Neural progenitor cell (in vitro differentiated cells): ENCODE results near the gene EPB41. TPM values are rescaled to one million over a fixed set of nuclear protein-coding genes. Genes with fewer than 3 reads are reported as not detected.

Experiments
- DNase-seq: peaks from one replicate; pipeline ENCODE4 v3.0.0-alpha.2; 2016; ENCODE audit warnings: low spot score
- H2AFZ ChIP-seq: fragments of 200-600 bp; sonication (generic); replicated peaks from 2 replicates; pipeline ENCODE4 v1.6.1; 2016; ENCODE audit warnings: antibody characterized with exemption
- H3F3A ChIP-seq: fragments of 200-600 bp; sonication (generic); 2 replicates; pipeline ENCODE4 v1.6.1; 2016; ENCODE audit warnings: antibody characterized with exemption, low read depth
- H3K27ac ChIP-seq: fragments of 200-600 bp; sonication (generic); 2 replicates; pipeline ENCODE4 v1.5.1; 2016; ENCODE audit warnings: mild to moderate bottlenecking
- H3K27me3 ChIP-seq: fragments of 200-600 bp; sonication (generic); 2 replicates; pipeline ENCODE4 v1.6.1; 2016; ENCODE audit warnings: mild to moderate bottlenecking, moderate library complexity
- H3K36me3 ChIP-seq: fragments of 200-600 bp; sonication (generic); 2 replicates; pipeline ENCODE4 v1.5.1; 2016
- H3K4me1 ChIP-seq: fragments of 200-600 bp; sonication (generic); 2 replicates; pipeline ENCODE4 v1.6.1; 2016; ENCODE audit warnings: mixed run types
- H3K4me2 ChIP-seq: fragments of 200-600 bp; sonication (generic); 2 replicates; pipeline ENCODE4 v1.6.1; 2016
- H3K4me3 ChIP-seq: fragments of 200-600 bp; sonication (generic); 2 replicates; pipeline ENCODE4 v1.5.1; 2016
- H3K79me2 ChIP-seq: fragments of 200-600 bp; sonication (generic); 2 replicates; pipeline ENCODE4 v1.6.1; 2016; ENCODE audit warnings: low read depth
- H3K9ac ChIP-seq: fragments of 200-600 bp; sonication (generic); 2 replicates; pipeline ENCODE4 v1.6.1; 2016
- H3K9me3 ChIP-seq: fragments of 200-600 bp; sonication (generic); 2 replicates; pipeline ENCODE4 v1.5.1; 2016; ENCODE audit warnings: low read depth
- H4K20me1 ChIP-seq: fragments of 200-600 bp; sonication (generic); 2 replicates; pipeline ENCODE4 v1.6.1; 2016; ENCODE audit warnings: low read depth
- H3K27ac Mint-ChIP-seq: 3 replicates; pipeline ENCODE4 v1.8.0; 2021; ENCODE audit warnings: mixed read lengths
- H3K27me3 Mint-ChIP-seq: 2 replicates; pipeline ENCODE4 v1.8.0; 2022; ENCODE audit warnings: low read depth, mild to moderate bottlenecking, inconsistent platforms, moderate library complexity, mixed read lengths; ENCODE audit not compliant: insufficient read depth
- H3K36me3 Mint-ChIP-seq: 3 replicates; pipeline ENCODE4 v1.8.0; 2021; ENCODE audit warnings: mixed read lengths
- H3K4me1 Mint-ChIP-seq: 3 replicates; pipeline ENCODE4 v1.8.0; 2021; ENCODE audit warnings: mixed read lengths
- H3K4me3 Mint-ChIP-seq: 3 replicates; pipeline ENCODE4 v1.8.0; 2021; ENCODE audit warnings: mild to moderate bottlenecking, moderate library complexity, mixed read lengths
- H3K9me3 Mint-ChIP-seq: 3 replicates; pipeline ENCODE4 v1.8.0; 2020; ENCODE audit warnings: mixed read lengths
- CTCF ChIP-seq: fragments of 200-600 bp; sonication (generic); IDR thresholded peaks from 2 replicates; pipeline ENCODE4 v1.5.1; 2017; ENCODE audit warnings: antibody characterized with exemption, mild to moderate bottlenecking
- EZH2 ChIP-seq: fragments of 200-600 bp; sonication (generic); IDR thresholded peaks from 2 replicates; pipeline ENCODE4 v1.6.1; 2017; ENCODE audit warnings: antibody characterized with exemption, mild to moderate bottlenecking, moderate library complexity
- EZH2phosphoT487 ChIP-seq: fragments of 200-600 bp; sonication (generic); IDR thresholded peaks from 2 replicates; pipeline ENCODE4 v1.6.1; 2017; ENCODE audit warnings: antibody characterized with exemption
- total RNA-seq: library from RNA; depleted of rRNA; stranded (reverse); fragments of >200 nt; gene quantifications from 2 replicates; pipeline ENCODE4 v1.2.3, GENCODE V29; 2015; ENCODE audit warnings: low replicate concordance

EPB41 gene
- total RNA-seq, 1 donor from 2014 or later = 211 TPM

GRCh38 chr1:28897789-28898188, 16.6 kb upstream of the EPB41 start:
- Histone ChIP-seq H2AFZ (no peak overlapping the region), H4K20me1 (no peaks in the 10 kb centered on the region), H3K9me3 (no peaks in the 10 kb centered on the region), H3K4me3 (no peak overlapping the region), H3K79me2 (no peaks in the 10 kb centered on the region), H3K27ac (no peak overlapping the region), H3K9ac (no peak overlapping the region), H3K27me3 (no peaks in the 10 kb centered on the region), H3K4me1 (peaks cover 8% of the 10 kb centered on the region), H3K4me2 (no peak overlapping the region), H3K36me3 (no peaks in the 10 kb centered on the region), H3F3A (peaks cover 5% of the 10 kb centered on the region)
- DNase-seq = no peak
- Mint-ChIP-seq H3K4me3 (no peak overlapping the region), H3K27me3 (peaks cover 7% of the 10 kb centered on the region), H3K4me1 (peaks cover 36% of the 10 kb centered on the region), H3K36me3 (no peaks in the 10 kb centered on the region), H3K9me3 (no peaks in the 10 kb centered on the region), H3K27ac (no peak overlapping the region)
- no peak for TF ChIP-seq EZH2
- no peak for TF ChIP-seq CTCF
- no peak for TF ChIP-seq EZH2phosphoT487

DNA sequence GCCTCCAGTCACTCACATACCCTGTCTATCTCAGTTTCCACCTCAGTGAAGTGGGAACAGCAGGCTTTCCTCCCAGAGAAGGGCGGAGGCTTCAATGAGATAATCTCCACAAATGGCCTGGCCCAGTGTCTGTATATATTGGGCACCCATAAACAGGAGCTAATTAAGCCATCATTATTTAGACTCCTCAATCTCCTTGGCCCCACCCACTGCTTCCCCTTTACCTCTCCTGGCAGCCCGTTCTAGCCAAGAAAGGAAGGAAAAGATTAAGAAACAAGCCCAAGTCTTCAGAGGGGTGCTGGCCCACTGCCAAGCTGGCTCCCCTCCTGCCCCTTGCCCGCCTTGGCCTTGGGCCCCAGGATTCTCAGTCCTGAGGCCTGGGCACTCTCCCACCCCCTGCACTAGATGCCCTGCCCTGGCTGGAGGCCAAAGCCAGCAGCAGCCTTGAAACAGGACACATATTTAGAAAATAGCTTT, 15.9 kb upstream of the EPB41 start:
- H3K27ac Mint-ChIP-seq = peak overlapping the region; percentile 65
- H3K36me3 ChIP-seq = no peaks in the 10 kb centered on the region

DNA sequence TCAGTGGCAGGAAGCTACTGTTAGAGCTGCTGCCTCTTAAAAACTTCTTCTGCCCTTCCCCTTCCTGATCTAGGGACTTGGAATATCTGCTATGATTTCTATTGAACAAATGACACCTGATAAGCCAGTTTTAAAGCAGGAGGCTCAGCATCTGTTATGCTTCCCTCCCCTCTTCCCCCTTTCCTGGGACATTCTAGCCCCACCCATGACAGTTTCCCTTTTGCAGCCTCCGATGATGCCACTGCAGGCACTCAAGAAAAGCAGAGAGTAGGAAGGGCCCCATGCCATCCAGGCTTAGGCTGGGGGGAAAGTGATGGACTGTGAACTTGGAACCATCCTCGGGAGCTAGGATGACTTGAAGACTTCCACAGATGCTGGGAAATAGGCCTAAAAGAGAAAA, 15.1 kb upstream of the EPB41 start:
- H3K27me3 Mint-ChIP-seq = peaks cover 7% of the 10 kb centered on the region
- H4K20me1 ChIP-seq = no peaks in the 10 kb centered on the region
- H2AFZ ChIP-seq = no peak overlapping the region
- H3K4me1 ChIP-seq = peaks cover 8% of the 10 kb centered on the region
- H3K4me1 Mint-ChIP-seq = peaks cover 31% of the 10 kb centered on the region
- no peak overlapping the region for H3K4me3 ChIP-seq
- no peaks in the 10 kb centered on the region for H3K27me3 ChIP-seq
- H3K9ac ChIP-seq = no peak overlapping the region
- no peak overlapping the region for H3K4me3 Mint-ChIP-seq
- TF ChIP-seq EZH2phosphoT487 (no peak), CTCF (no peak), EZH2 (no peak)
- no peaks in the 10 kb centered on the region for H3K36me3 Mint-ChIP-seq
- H3K36me3 ChIP-seq = no peaks in the 10 kb centered on the region
- no peak overlapping the region for H3K27ac ChIP-seq
- H3K79me2 ChIP-seq = no peaks in the 10 kb centered on the region
- peaks cover under 1% of the 10 kb centered on the region for H3K9me3 Mint-ChIP-seq
- H3K4me2 ChIP-seq = no peak overlapping the region
- no peak for DNase-seq
- H3F3A ChIP-seq = peaks cover 2% of the 10 kb centered on the region
- H3K9me3 ChIP-seq = no peaks in the 10 kb centered on the region
- H3K27ac Mint-ChIP-seq = no peak overlapping the region

More for the DNA sequence above, 15.9 kb upstream of the EPB41 start:
- H3K4me2 ChIP-seq = no peak overlapping the region
- peaks cover 5% of the 10 kb centered on the region for H3F3A ChIP-seq
- Mint-ChIP-seq H3K4me3 (no peak overlapping the region), H3K4me1 (peaks cover 36% of the 10 kb centered on the region), H3K27me3 (peaks cover 7% of the 10 kb centered on the region), H3K9me3 (no peaks in the 10 kb centered on the region), H3K36me3 (no peaks in the 10 kb centered on the region)
- no peaks in the 10 kb centered on the region for H3K79me2 ChIP-seq
- TF ChIP-seq EZH2phosphoT487 = no peak
- TF ChIP-seq EZH2 = no peak
- TF ChIP-seq CTCF = no peak
- no peaks in the 10 kb centered on the region for H3K27me3 ChIP-seq
- no peak for DNase-seq
- H2AFZ ChIP-seq = no peak overlapping the region
- no peak overlapping the region for H3K4me3 ChIP-seq
- no peaks in the 10 kb centered on the region for H4K20me1 ChIP-seq
- H3K4me1 ChIP-seq = peaks cover 8% of the 10 kb centered on the region
- H3K27ac ChIP-seq = no peak overlapping the region
- H3K9me3 ChIP-seq = no peaks in the 10 kb centered on the region
- H3K9ac ChIP-seq = no peak overlapping the region
